DND-41 (cell line): Measurements from ENCODE around the gene CD86.

Source experiments
- EZH2 ChIP-seq: IDR thresholded peaks from 3 replicates; pipeline ENCODE4 v1.6.1; 2012; ENCODE audit warnings: borderline replicate concordance, low read depth, mild to moderate bottlenecking, moderate library complexity, low read length, inconsistent platforms; ENCODE audit not compliant: severe bottlenecking
- TF ChIP-seq, protein P1 (sequence below): IDR thresholded peaks from 2 replicates; pipeline ENCODE4 v1.5.1; 2012; ENCODE audit warnings: borderline replicate concordance, low read length, moderate library complexity, mild to moderate bottlenecking; ENCODE audit not compliant: poor library complexity, severe bottlenecking; ENCODE audit errors: extremely low read depth

DNA sequence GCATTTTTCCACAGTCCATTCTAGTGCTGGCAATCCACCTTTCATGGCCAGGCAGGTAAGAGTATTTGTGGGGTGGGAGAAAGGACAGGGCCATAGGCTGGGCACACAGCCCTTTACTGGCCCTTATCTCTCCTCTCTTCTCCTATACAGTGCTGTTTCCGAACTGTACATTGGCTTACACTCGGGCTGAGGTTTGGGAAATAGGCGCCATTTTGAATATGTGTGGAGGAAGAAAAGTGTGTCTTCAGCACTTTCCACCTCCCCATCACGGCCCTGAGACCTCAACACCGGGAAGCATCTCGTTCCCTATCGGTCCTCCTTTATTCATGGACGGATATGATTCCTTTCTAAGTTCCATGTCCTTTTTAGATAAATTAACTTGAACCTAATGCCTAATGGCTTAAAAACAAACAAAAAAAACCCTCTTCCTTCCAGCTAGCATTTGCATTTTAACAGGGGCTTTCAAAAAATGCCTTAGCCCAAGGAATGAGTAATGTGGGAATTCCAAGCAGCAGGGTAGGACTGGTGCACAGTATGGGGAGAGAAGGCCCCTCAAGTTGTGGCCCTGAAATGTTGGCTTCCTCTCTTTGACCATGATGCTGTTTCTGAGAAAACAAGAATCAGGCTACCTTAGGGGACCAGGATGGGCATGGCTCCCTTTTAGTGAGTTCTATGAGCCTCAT lies 24.5 kb downstream of the CD86 start:
- TF ChIP-seq, protein P1, sequence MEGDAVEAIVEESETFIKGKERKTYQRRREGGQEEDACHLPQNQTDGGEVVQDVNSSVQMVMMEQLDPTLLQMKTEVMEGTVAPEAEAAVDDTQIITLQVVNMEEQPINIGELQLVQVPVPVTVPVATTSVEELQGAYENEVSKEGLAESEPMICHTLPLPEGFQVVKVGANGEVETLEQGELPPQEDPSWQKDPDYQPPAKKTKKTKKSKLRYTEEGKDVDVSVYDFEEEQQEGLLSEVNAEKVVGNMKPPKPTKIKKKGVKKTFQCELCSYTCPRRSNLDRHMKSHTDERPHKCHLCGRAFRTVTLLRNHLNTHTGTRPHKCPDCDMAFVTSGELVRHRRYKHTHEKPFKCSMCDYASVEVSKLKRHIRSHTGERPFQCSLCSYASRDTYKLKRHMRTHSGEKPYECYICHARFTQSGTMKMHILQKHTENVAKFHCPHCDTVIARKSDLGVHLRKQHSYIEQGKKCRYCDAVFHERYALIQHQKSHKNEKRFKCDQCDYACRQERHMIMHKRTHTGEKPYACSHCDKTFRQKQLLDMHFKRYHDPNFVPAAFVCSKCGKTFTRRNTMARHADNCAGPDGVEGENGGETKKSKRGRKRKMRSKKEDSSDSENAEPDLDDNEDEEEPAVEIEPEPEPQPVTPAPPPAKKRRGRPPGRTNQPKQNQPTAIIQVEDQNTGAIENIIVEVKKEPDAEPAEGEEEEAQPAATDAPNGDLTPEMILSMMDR = no peak
- no peak for TF ChIP-seq EZH2
